Ovary (tissue), 9 donors: ENCODE measurements around the gene UCHL1. TPM values are rescaled to one million over a fixed set of nuclear protein-coding genes. Genes with fewer than 3 reads are reported as not detected.

ENCODE experiments used
- DNase-seq, 5 donors: peaks; one replicate each; pipeline ENCODE4 v3.0.0-alpha.2; 2019 to 2020
- H3K27ac ChIP-seq, 2 donors: fragments of 200-600 bp; one replicate each; pipeline versions ENCODE4 v1.5.1 to v1.8.0; 2019 to 2022
- H3K27me3 ChIP-seq: fragments of 200-600 bp; one replicate; pipeline ENCODE4 v1.8.0; 2022
- H3K36me3 ChIP-seq: fragments of 200-600 bp; sonication (generic); one replicate; pipeline ENCODE4 v1.5.1; 2019
- H3K4me1 ChIP-seq: one replicate; pipeline ENCODE4 v1.8.1; 2013; ENCODE audit warnings: mild to moderate bottlenecking, moderate library complexity; ENCODE audit not compliant: insufficient read depth
- H3K4me3 ChIP-seq: fragments of 200-600 bp; sonication (generic); one replicate; pipeline ENCODE4 v1.5.1; 2017
- H3K9me3 ChIP-seq, 2 donors: fragments of 200-600 bp in 1 of 2; sonication (generic) in 1 of 2; one replicate each; pipeline versions ENCODE4 v1.5.1 to v1.8.1; 2013 to 2019; ENCODE audit warnings: mild to moderate bottlenecking in 1 of 2, moderate library complexity in 1 of 2
- CTCF ChIP-seq, 3 donors: fragments of 450-650 bp in 2 of 3; fragments of 200-600 bp in 1 of 3; IDR thresholded peaks; one replicate each; pipeline versions ENCODE4 v1.5.1 to v1.8.0; 2016 to 2022; ENCODE audit warnings: antibody characterized with exemption in 3 of 3, mild to moderate bottlenecking in 1 of 3
- EP300 ChIP-seq: sonication (generic); formaldehyde crosslinking; IDR thresholded peaks from one replicate; pipeline ENCODE4 v1.6.1; 2017; ENCODE audit warnings: antibody characterized with exemption
- POLR2A ChIP-seq: fragments of 450-650 bp; IDR thresholded peaks from one replicate; pipeline ENCODE4 v1.6.1; 2017; ENCODE audit warnings: antibody characterized with exemption, mild to moderate bottlenecking, moderate library complexity
- WGBS, 3 donors: extraction: QIAGEN DNeasy Blood & Tissue Kit in 1 of 3; methylation state at CpG; one replicate each; pipeline versions ENCODE4 v1.1.5 to v1.1.7; 2013 to 2017; 5-methylcytosine and 5-hydroxymethylcytosine counted together
- intact Hi-C, 4 donors: fragments of 100-400 bp; cut with DNase I; formaldehyde crosslinking; loops; one replicate each; pipeline versions ENCODE4 v1.11.0 to v1.15.1; 2022 to 2023
- polyA plus RNA-seq, 2 donors: library from polyadenylated mRNA; stranded (reverse); fragments of 200-250 nt in 1 of 2; fragments of 350-450 nt in 1 of 2; fragmentation: Illumina TruSeq in 1 of 2; extraction: RNeasy Lipid Tissue Mini Kit (QIAGEN cat#74804) in 1 of 2; gene quantifications; one replicate each; pipeline ENCODE4 v1.2.3, GENCODE V29; 2013 to 2014
- total RNA-seq, 7 donors: library from RNA; depleted of rRNA in 2 of 7; stranded (reverse); fragments of >200 nt in 2 of 7; fragmentation: NEBNext Ultra II Directional in 3 of 7; extraction: Animal tissue kit (Norgen Biotek cat#: 25700) in 3 of 7; gene quantifications; one replicate each; pipeline versions ENCODE4 v1.1.0 to v1.2.4, GENCODE V29; 2016 to 2023
- donor health status: DM: no; HTN: no; CAD: no; lungs with moderate emphysema.
- donor health status: DM: no; HTN: no; CAD: no.
- donor health status: Bipolar disorder and iron deficiency.
- donor health status: DM: yes; HTN: yes; CAD: no.
- donor health status: DM: no; HTN: no; CAD: no.
- donor health status: DM: yes; HTN: yes; CAD: no.

The UCHL1 gene
- total and polyA plus RNA-seq, 9 donors, result 35.3 to 172 (median 74.2) TPM

GRCh38 chr4:41236032-41236431 is 20.7 kb upstream of the UCHL1 start:
- no peaks in the 10 kb centered on the region for H3K9me3 ChIP-seq
- WGBS, 3 donors, result 82 to 100% (median 98%) methylated on average over 1 of the region's 1 CpG
- no peak overlapping the region for H3K4me3 ChIP-seq
- intact Hi-C loops, result no loop called here
- no peaks in the 10 kb centered on the region for H3K4me1 ChIP-seq
- no peaks in the 10 kb centered on the region for H3K27me3 ChIP-seq
- TF ChIP-seq EP300 (no peak), POLR2A (no peak), CTCF (IDR thresholded peaks at IDR 0.05) (no peak)
- no peak for DNase-seq
- no peaks in the 10 kb centered on the region for H3K36me3 ChIP-seq
- no peak overlapping the region for H3K27ac ChIP-seq

- intact Hi-C loops, result no loop called here
- no peak for DNase-seq
- Histone ChIP-seq H3K4me1 (no peaks in the 10 kb centered on the region), H3K27ac (no peak overlapping the region), H3K36me3 (no peaks in the 10 kb centered on the region), H3K4me3 (no peak overlapping the region), H3K27me3 (no peaks in the 10 kb centered on the region), H3K9me3 (no peaks in the 10 kb centered on the region)
- whole genome bisulfite sequencing, 3 donors, result 45 to 98% (median 93%) methylated on average over 1 of the region's 1 CpG
- TF ChIP-seq EP300, result no peak
Measured at GRCh38 chr4:41236508-41236907, 20.2 kb upstream of the UCHL1 start.

GRCh38 chr4:41241919-41242318 is 14.8 kb upstream of the UCHL1 start:
- WGBS, 3 donors, result 89 to 98% (median 96%) methylated on average over 1 of the region's 1 CpG

GRCh38 chr4:41245983-41246382 is 10.7 kb upstream of the UCHL1 start:
- TF ChIP-seq CTCF (IDR thresholded peaks at IDR 0.05) (no peak), EP300 (no peak), POLR2A (no peak)
- Histone ChIP-seq H3K27me3 (no peaks in the 10 kb centered on the region), H3K9me3 (no peaks in the 10 kb centered on the region), H3K4me1 (no peaks in the 10 kb centered on the region), H3K36me3 (no peaks in the 10 kb centered on the region), H3K4me3 (no peak overlapping the region), H3K27ac (no peak overlapping the region)
- 86 to 94% (median 88%) methylated on average over 1 of the region's 1 CpG for WGBS, 3 donors
- DNase-seq, result no peak
- intact Hi-C loops, result no loop called here

More at GRCh38 chr4:41241919-41242318, 14.8 kb upstream of the UCHL1 start:
- intact Hi-C loops, result no loop called here
- no peaks in the 10 kb centered on the region for H3K9me3 ChIP-seq
- no peak for DNase-seq
- H3K4me3 ChIP-seq, result no peak overlapping the region
- TF ChIP-seq EP300 (no peak), POLR2A (no peak), CTCF (IDR thresholded peaks at IDR 0.05) (no peak)
- H3K36me3 ChIP-seq, result no peaks in the 10 kb centered on the region
- H3K4me1 ChIP-seq, result no peaks in the 10 kb centered on the region
- no peak overlapping the region for H3K27ac ChIP-seq
- H3K27me3 ChIP-seq, result no peaks in the 10 kb centered on the region

- Histone ChIP-seq H3K36me3 (no peaks in the 10 kb centered on the region), H3K4me3 (peak overlapping the region; percentile 41), H3K9me3 (no peaks in the 10 kb centered on the region), H3K27me3 (no peaks in the 10 kb centered on the region), H3K4me1 (peaks cover 11% of the 10 kb centered on the region), H3K27ac (peak overlapping the region in 1 of 2 donors; percentile 1)
- intact Hi-C loops, result no loop called here
- DNase-seq, result no peak
- 19 to 30% (median 22%) methylated on average over 13 of the region's 13 CpGs for WGBS, 3 donors
- no peak for TF ChIP-seq POLR2A
- no peak for TF ChIP-seq CTCF (IDR thresholded peaks at IDR 0.05)
- no peak for TF ChIP-seq EP300
Measured at GRCh38 chr4:41256131-41256739, 493 bp upstream of the UCHL1 start.
